GM10266 (cell line): ENCODE results near the gene PGM3.

Experiments
- DNase-seq: peaks from one replicate; pipeline ENCODE4 v3.0.0; 2012; ENCODE audit errors: extremely low spot score
- TF ChIP-seq, protein P1 (sequence below): IDR thresholded peaks from 2 replicates; pipeline ENCODE4 v1.5.1; 2012; ENCODE audit warnings: mild to moderate bottlenecking, low read depth; ENCODE audit not compliant: control insufficient read depth, insufficient read depth; ENCODE audit errors: missing control alignments

The PGM3 gene

GRCh38 chr6:83183082-83183828 is 9.8 kb downstream of the PGM3 start:
- DNase-seq: no peak
- TF ChIP-seq, protein P1, sequence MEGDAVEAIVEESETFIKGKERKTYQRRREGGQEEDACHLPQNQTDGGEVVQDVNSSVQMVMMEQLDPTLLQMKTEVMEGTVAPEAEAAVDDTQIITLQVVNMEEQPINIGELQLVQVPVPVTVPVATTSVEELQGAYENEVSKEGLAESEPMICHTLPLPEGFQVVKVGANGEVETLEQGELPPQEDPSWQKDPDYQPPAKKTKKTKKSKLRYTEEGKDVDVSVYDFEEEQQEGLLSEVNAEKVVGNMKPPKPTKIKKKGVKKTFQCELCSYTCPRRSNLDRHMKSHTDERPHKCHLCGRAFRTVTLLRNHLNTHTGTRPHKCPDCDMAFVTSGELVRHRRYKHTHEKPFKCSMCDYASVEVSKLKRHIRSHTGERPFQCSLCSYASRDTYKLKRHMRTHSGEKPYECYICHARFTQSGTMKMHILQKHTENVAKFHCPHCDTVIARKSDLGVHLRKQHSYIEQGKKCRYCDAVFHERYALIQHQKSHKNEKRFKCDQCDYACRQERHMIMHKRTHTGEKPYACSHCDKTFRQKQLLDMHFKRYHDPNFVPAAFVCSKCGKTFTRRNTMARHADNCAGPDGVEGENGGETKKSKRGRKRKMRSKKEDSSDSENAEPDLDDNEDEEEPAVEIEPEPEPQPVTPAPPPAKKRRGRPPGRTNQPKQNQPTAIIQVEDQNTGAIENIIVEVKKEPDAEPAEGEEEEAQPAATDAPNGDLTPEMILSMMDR: no peak

- no peak for DNase-seq
- TF ChIP-seq, protein P1: no peak
These were observed 11.0 kb downstream of the PGM3 start for GRCh38 chr6:83182114-83182513.

DNA sequence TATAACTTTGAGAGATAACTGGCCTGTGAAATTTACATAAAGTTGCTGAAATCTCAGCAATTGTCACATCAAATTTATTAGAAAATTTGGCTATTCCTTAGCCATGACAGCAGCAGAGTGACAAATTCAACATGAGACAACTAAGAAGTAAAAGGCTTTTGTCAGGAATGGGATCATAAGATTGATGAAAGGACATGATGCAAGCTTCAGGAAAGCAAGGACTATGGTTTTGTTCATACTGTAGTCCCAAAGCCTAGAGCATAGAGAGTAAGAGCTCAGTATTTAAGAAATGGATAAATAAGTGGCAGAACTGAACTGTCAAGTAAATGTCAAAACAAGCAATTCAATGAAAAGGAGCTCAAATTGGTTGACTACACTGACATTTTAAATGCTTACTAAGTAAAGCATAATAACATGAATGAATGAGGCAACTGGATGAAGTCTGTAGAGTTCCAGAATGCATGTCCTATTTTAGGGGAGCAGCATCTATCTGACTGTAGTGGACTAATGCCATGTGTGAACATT is 12.6 kb downstream of the PGM3 start:
- DNase-seq: no peak
- TF ChIP-seq, protein P1: no peak

DNA sequence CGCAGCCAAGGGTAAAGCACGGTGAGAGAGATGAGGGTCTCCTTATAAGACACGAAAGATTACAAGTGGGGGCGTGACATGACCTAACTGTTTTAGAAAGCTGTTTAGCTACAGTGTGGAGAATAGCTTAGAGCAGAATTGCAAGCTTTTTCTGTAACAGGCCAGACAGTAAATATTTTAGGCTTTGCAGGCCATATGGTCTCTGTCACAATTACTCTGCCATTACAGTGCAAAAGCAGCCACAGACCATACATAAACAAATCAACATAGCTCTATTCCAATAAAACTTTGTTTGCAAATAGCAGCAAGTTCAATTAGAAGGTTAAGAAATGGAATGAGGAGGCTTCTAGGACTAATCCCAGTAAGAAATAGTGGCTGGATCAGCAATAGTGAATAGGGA is 16.8 kb downstream of the PGM3 start:
- TF ChIP-seq, protein P1: no peak
- no peak for DNase-seq

GRCh38 chr6:83169511-83169910 is 23.6 kb downstream of the PGM3 start:
- TF ChIP-seq, protein P1: no peak
- DNase-seq: no peak

- TF ChIP-seq, protein P1: no peak
- no peak for DNase-seq
These were observed 24.0 kb downstream of the PGM3 start for GRCh38 chr6:83169106-83169505.

DNA sequence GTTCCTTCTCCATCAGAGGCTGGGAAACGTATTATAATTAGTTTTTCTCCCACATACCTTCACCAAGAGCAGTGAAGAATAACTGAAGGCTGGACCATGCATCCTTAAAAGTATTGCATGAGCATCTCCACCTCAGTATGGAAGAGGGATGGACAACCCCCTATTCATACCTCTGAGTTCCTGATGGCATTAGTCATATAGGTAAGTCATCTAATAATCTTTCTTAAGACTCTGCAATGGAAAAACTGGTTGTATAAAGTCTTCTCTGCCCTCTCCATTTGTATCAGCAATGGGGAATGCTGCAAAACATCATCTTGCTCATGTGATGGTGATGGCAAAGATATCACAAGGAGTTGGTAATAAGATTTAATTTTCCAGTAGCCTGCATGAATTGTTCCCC is 24.5 kb downstream of the PGM3 start:
- TF ChIP-seq, protein P1: no peak

More for the DNA sequence above, 24.5 kb downstream of the PGM3 start:
- DNase-seq: no peak
